SKM-1 treated with dmso at 0.1 percent for 144 hours (cell line): ENCODE results near the gene TBX1.

Source experiments
- DNase-seq: peaks from one replicate; lab custom pipeline; 2025; ENCODE audit not compliant: unreplicated experiment; lab: John Stamatoyannopoulos, UW

The TBX1 gene

DNA sequence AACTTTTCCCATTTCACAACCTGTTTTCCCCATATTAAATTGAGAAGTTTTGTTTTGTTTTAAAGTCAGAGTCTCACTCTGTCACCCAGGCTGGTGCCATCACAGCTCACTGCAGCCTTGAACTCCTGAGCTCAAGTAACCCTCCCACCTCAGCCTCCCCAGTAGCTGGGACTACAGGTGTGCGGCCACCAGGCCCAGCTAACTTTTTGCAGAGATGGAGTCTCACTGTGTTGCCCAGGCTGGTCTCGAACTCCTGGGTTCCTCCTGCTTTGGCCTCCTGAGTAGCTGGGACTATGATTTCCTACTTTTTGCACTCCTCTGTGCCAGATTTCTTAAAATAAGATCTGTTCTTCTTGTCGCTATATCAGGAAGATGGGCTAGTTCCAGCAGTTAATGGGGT, 49.2 kb downstream of the TBX1 start:
- DNase-seq = no peak

DNA sequence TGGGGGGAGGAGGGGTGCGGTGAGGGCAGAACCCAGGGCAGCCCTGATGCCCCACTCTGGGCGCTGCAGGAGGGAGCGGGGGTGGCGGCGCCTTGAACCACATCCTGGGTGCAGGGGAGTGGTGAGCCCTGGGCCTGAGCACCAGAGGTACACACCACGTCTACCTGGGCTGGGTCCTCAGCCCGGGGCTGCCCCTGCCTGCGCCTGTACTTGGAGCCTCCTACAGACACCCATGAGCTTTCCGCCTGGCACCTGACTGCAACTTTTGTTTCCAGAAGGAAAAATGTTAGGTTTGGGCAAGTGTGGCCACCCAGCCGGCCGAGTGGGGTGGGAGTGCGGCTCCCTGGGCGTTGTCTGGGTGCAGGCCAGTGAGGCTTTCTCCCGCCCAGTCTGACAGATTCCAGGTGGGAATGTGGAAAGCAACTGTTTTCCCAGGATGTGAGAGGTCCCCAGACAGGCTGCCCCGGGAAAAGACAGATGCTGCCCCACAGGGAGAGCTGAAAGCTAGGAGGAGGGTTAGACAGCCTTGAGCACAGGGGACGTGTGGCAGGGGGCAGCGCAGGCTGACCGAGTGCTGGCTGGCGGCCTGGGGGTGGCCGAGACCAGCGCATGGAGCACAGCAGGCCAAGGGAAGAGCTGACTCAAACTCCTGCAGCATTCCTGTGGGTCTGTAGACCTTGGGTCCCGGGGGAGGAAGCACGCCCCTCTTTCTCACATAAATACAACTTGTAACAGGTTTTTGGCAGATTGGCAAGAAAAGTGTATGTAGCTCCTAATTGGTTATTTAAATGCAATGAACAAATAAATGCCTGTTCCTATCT, 50.0 kb downstream of the TBX1 start:
- DNase-seq = no peak

DNA sequence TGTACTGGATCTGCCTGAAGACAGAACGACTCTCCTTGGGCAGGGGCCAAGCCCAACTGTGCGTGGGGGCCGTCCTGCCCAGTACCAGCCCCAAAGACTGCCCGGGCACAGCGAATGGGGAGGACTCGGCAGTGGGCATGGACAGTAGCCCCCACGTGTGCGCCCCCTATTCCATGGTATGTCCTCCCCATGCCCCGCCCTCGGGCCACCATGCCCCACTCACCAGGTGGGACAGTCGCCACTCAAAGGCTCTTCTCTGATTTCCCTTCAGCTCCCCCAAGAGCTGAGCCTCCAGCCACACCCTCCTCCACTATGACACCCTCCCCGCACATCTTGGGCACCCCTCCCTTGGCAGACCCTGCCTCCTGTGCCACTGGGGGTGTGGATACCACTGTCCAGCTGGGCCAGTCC, 50.6 kb downstream of the TBX1 start:
- DNase-seq = no peak

DNA sequence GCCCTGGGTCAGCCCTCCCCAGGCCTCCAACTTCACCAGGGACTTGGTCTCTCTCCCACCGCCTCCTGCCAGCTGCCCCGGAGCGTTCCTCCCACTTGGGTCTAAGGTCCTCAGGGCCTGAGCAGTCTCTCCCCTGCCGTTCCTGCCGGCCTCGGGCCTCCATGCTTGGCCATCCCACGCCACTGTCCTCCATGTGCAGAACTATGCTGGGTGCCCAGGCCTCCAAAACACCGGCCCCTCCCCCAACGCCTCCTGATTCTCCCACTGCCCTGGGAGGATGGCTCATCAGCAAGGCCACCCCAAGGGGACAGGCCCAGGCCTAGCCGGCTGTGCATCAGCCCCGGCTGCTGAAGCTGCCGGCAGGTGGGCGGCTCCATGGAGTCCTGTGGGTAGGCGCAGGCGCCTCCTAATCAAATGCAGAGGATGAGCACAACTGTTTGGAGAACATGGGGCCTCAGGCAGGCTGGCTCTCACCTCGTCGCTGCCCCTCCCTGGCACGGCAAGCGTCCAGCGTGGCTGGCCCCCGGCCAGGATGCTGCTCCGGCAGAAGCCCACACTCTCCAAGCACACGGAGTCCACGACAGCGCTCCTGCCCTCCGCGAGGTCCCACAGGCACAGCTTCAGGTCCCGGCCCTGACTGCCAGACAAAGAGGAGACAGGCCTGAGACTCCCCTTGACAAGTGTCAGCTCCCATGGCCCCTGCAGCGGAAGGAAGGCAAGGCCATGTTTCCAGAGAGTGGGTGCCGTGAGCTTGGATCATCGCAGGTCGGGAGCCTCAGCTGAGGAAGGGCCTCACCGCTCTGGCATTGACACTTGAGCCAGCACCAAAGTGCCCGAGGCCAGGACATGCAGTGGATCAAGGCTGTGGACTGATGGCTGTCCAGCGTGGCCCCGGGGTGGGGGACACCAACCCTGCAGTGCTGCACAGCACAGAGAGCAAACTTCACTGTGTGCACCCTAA, 51.5 kb downstream of the TBX1 start:
- no peak for DNase-seq

DNA sequence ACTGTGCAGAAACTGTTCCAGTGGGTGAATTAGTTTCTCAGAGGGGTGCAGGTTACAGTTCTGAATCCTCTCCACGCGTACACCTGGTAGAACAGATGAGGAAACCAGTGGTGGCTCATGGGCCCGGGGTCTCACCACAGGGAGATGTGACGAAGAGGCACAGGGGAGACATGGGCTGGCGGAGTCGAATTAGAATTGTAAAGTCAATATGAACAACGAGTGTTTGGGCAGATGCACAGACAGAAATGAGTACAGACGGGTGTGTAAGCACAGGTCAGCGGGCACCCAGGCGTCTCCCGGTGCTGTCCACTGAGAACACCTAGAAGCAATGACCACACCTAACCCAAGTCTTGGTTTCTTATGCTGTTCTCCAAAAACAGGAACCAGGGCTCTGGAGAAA, 52.3 kb downstream of the TBX1 start:
- DNase-seq = no peak

DNA sequence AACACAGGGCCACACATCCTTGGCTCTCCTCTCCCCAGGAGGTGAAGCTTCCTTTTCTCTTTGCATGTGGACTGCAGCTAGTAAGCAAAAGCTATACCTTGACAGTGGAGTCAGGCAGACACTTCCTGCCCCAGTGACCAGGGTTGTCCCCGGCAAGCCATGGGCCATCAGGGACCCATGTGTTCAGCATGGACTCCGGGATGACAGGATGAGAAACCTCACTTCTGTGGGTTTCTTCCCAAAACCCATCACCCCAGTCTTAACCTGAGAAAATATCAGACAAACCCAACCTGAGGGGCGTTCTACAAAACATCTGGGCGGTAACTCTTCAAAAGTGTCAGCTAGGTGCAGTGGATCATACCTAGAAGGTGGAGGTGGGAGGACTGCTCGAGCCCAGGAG, 53.9 kb downstream of the TBX1 start:
- no peak for DNase-seq

DNA sequence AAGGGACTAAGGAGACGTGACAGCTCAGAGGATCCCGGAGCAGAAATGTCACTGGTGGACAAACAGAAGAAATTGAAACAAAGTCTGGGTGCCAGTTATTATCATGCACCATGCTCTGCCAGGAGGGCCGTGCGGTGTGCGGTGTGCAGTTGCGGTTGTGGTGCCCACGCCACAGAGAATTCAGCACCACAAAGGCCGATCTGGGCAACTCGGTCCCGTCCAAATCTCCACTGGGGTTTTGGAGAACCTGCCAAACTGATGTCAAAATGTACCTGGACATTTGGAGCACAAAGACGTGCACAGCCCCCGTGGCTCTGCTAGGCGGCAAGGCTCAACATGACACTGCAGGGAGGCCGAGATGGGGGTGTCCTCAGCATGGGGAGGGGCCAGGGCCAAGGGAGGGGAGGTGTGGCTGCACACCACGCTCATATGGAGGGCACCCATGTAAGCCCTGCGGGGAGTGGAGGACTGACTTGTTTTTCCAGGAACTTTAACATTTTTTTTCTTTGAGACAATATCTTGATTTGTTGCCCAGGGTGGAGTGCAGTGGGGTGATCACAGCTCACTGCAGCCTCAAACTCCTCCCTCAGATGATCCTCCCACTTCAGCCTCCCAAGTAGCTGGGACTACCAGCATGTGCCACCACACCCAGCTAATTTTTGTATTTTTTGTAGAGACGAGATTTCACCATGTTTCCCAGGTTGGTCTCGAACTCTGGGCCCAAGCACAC, 54.7 kb downstream of the TBX1 start:
- DNase-seq = no peak

DNA sequence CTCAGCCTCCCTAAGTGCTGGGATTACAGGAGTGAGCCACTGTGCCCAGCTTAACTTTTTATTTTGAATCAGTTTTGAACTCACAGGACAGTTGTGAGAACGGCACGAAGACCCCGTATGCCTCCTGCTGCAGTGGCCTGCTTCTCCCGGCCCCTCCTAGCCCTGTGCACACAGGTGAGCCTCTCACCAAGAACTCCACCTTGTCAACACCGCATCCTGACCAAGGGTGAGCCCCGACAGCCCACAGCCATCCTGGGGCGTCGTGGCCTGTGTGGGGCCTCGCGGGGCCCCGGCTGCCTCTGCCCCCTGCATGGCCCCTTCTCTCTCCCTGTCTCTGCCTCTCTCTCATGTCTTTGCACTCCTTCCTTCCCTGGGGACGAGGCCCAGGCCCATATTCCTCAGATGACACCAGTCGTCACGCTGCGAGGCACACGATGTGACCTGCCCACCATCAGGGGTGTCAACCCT, 55.3 kb downstream of the TBX1 start:
- no peak for DNase-seq

DNA sequence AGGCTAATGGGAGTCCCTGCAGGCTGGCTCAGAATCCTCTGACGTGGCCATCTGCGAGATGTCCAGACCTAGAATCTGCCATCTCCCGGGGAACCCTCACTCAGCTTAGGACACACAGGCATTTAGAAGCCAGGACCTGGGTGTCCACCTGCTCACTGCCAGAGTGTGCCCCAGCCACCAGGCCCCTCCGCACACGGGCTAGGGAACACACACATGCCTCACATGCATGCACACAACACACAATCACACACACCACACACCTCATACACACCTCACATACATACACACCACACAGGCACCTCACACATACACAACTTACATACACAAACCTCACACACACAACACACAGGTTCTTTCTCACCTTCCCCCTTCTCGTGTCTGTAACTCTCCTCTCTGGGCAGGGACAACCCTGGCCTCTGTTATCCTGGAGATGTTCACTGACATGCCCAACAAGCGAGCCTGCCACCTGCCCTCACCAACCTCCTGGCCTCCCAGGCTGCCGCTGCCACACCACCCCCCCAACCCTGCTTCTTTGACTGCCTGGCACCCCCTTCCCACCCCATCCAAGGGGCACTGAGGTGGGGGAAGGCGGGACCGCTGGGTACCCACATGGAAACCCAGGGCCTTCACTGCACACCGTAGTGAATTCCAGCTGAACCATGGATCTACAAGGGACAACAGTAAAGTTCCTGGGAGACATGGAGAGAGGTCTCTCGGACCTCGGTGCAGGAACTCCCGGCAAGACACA, 56.0 kb downstream of the TBX1 start:
- DNase-seq = no peak
